ENCODE data around the gene HBG1. TPM values are rescaled to one million over a fixed set of nuclear protein-coding genes. Genes with fewer than 3 reads are reported as not detected.

The HBG1 gene
- total RNA-seq, 1 donor from 2014 or later, result not detected

DNA sequence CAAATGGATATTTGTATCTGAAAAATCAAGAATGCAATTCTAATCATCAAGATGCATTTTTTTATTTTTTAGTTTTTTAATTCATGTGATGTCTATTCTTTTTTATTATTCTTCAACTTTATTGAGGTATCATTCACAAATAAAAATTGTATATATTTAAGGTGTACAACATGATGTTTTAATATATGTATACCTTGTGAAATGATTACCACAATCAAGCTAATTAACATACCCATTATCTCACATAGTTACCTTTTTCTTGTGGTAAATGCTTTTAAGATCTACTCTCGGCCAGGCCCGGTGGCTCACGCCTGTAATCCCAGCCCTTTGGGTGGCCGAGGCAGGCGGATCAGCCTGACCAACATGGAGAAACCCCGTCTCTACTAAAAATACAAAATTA, 26.5 kb downstream of the HBG1 start:
- Mint-ChIP-seq H3K4me3 (no peak overlapping the region), H3K9me3 (no peaks in the 10 kb centered on the region), H3K27me3 (ENCODE audit: low read depth) (no peaks in the 10 kb centered on the region), H3K4me1 (no peaks in the 10 kb centered on the region), H3K36me3 (ENCODE audit: low read depth) (no peaks in the 10 kb centered on the region), H3K27ac (ENCODE audit: unreplicated experiment) (no peak overlapping the region)
- DNase-seq (ENCODE audit: low read depth, low spot score), result no peak
- TF ChIP-seq, protein P1, sequence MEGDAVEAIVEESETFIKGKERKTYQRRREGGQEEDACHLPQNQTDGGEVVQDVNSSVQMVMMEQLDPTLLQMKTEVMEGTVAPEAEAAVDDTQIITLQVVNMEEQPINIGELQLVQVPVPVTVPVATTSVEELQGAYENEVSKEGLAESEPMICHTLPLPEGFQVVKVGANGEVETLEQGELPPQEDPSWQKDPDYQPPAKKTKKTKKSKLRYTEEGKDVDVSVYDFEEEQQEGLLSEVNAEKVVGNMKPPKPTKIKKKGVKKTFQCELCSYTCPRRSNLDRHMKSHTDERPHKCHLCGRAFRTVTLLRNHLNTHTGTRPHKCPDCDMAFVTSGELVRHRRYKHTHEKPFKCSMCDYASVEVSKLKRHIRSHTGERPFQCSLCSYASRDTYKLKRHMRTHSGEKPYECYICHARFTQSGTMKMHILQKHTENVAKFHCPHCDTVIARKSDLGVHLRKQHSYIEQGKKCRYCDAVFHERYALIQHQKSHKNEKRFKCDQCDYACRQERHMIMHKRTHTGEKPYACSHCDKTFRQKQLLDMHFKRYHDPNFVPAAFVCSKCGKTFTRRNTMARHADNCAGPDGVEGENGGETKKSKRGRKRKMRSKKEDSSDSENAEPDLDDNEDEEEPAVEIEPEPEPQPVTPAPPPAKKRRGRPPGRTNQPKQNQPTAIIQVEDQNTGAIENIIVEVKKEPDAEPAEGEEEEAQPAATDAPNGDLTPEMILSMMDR (conservative IDR thresholded peaks at IDR 0.05), result no peak

DNA sequence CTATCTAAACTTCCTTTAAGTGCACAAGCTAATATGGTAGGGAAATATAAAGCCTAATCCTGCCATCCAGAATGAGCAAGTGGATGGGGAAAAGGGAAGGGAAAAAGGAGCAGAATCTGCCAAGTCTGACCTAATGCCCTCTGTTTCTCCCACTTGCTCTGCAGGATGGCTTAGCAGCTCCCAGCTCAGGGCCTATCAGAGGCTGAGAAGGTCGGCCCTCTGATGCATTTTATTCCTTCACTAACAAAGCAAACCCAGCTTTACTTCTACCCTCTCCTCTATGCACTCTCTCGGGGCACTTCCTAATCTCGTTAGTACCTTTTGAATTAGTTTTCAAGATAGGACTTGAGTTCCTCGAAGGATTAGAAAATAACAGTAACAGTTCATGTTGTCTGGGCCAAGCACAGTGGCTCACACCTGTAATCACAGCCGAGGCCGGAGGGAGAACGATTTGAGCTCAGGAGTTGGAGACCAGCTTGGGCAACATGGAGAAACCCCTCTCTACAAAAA, 39.2 kb downstream of the HBG1 start:
- no peaks in the 10 kb centered on the region for H3K27me3 Mint-ChIP-seq (ENCODE audit: low read depth)
- no peak overlapping the region for H3K4me3 Mint-ChIP-seq
- TF ChIP-seq, protein P1 (conservative IDR thresholded peaks at IDR 0.05), result no peak
- no peak for DNase-seq (ENCODE audit: low read depth, low spot score)
- H3K27ac Mint-ChIP-seq (ENCODE audit: unreplicated experiment), result no peak overlapping the region
- no peaks in the 10 kb centered on the region for H3K4me1 Mint-ChIP-seq
- peaks cover 4% of the 10 kb centered on the region for H3K9me3 Mint-ChIP-seq
- no peaks in the 10 kb centered on the region for H3K36me3 Mint-ChIP-seq (ENCODE audit: low read depth)

DNA sequence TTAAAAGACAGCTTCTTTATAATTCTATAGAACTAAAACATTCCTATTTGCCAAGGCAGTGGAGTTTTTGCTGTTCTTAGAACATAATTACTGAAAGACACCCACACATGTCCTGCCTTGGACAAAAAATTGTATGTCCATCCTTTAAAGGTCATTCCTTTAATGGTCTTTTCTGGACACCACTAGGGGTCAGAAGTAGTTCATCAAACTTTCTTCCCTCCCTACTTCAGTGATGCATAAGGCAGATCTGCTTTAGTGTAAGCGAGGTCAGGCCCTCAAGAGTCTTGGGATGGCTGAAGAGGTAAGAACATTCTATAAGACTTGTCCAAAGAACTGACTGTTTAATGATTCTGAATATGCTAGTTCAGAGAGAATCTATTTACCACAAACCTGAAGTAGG, 44.9 kb downstream of the HBG1 start:
- H3K27me3 Mint-ChIP-seq (ENCODE audit: low read depth), result no peaks in the 10 kb centered on the region
- H3K4me3 Mint-ChIP-seq, result no peak overlapping the region
- H3K4me1 Mint-ChIP-seq, result peaks cover 14% of the 10 kb centered on the region
- H3K36me3 Mint-ChIP-seq (ENCODE audit: low read depth), result no peaks in the 10 kb centered on the region
- TF ChIP-seq, protein P1 (conservative IDR thresholded peaks at IDR 0.05), result peak; percentile 66
- no peak overlapping the region for H3K27ac Mint-ChIP-seq (ENCODE audit: unreplicated experiment)
- no peak for DNase-seq (ENCODE audit: low read depth, low spot score)
- H3K9me3 Mint-ChIP-seq, result no peaks in the 10 kb centered on the region

DNA sequence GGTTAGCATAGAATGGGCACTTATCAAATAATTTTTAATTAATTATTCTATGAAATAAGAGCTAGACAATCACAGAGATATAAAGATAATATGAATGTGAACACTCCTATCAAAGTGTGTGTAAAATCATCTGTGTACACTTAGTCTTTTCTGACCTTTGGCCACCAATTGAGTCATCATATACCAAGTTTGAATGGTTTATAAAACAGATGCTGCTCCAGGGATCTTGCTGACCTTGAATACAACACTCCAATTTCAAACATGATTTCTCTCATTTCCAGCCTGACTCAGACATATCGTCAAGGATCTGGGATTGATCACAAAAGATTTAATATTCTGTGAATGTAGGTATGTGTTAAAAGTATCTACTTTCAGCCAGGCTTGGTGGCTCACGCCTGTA, 46.3 kb downstream of the HBG1 start:
- Mint-ChIP-seq H3K4me1 (peaks cover 14% of the 10 kb centered on the region), H3K9me3 (no peaks in the 10 kb centered on the region), H3K4me3 (no peak overlapping the region), H3K36me3 (ENCODE audit: low read depth) (no peaks in the 10 kb centered on the region), H3K27me3 (ENCODE audit: low read depth) (no peaks in the 10 kb centered on the region), H3K27ac (ENCODE audit: unreplicated experiment) (no peak overlapping the region)
- no peak for DNase-seq (ENCODE audit: low read depth, low spot score)
- TF ChIP-seq, protein P1 (conservative IDR thresholded peaks at IDR 0.05), result no peak

DNA sequence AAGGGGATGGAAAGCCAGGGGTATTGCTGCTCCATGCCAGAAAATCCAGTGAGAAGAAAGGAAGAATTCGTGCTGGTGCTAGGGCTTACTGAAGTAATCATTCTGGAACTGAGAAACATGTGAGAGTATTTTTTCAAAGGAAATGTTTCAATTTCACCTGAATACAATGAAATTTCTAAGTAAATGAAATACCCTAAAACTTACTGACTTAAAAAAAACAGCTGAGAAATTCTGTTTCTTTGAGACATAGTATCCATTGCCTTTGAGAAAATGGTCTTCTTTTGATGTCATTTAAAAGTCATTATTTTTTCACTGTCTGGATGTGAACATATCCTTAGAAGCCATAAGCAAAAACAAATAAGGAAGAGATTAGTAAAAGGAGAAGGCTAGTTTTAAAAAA, 49.1 kb downstream of the HBG1 start, which contains the start of gene OR51V1:
Gene OR51V1 (minus strand): TSS at position 101 of the 400 bp plus-strand sequence. CDS start 0 bp downstream, at position 101.
- no peak for DNase-seq (ENCODE audit: low read depth, low spot score)
- H3K4me3 Mint-ChIP-seq, result no peak within 1 kb of the TSS
- H3K36me3 Mint-ChIP-seq (ENCODE audit: low read depth), result no peaks in the 10 kb centered on the region
- peaks cover 14% of the 10 kb centered on the region for H3K4me1 Mint-ChIP-seq
- H3K27me3 Mint-ChIP-seq (ENCODE audit: low read depth), result no peaks in the 10 kb centered on the region
- no peak within 1 kb of the TSS for H3K27ac Mint-ChIP-seq (ENCODE audit: unreplicated experiment)
- no peaks in the 10 kb centered on the region for H3K9me3 Mint-ChIP-seq
- TF ChIP-seq, protein P1 (conservative IDR thresholded peaks at IDR 0.05), result no peak

All from neural crest cell (in vitro differentiated cells).